DOHH2 (cell line): Measurements from ENCODE around the gene ANTXR1.

Experiments used
- EZH2phosphoT487 ChIP-seq: fragments of 200-600 bp; sonication (generic); IDR thresholded peaks from 2 replicates; pipeline ENCODE4 v1.6.1; 2017; ENCODE audit warnings: borderline replicate concordance, mild to moderate bottlenecking, antibody characterized with exemption, low read length, moderate library complexity, mixed read lengths
- TF ChIP-seq, protein P1 (sequence below): fragments of 200-600 bp; sonication (generic); IDR thresholded peaks from one replicate; pipeline ENCODE4 v1.5.1; 2014; ENCODE audit warnings: antibody characterized with exemption, mild to moderate bottlenecking, low read depth, low read length; ENCODE audit not compliant: poor library complexity, severe bottlenecking

DNA sequence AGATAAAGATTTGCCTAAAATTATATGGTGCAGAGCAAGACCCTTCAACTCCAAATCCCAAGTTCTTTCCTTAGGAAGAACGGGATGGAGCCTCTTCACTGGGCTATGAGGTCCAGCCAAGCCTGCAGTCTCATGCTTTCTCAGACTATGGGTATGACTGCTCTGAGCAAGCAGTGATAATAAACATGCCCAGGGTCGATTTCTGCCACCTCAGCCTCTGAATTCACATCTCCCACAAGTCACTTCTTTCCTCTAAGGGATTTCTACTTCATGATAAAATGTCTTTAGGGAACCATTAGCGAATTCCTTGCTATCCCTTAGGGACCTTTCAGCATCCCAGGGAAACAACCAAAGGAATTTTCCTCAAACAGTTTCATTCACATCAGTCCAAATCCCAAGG lies 279.3 kb downstream of the ANTXR1 start:
- TF ChIP-seq, protein P1, sequence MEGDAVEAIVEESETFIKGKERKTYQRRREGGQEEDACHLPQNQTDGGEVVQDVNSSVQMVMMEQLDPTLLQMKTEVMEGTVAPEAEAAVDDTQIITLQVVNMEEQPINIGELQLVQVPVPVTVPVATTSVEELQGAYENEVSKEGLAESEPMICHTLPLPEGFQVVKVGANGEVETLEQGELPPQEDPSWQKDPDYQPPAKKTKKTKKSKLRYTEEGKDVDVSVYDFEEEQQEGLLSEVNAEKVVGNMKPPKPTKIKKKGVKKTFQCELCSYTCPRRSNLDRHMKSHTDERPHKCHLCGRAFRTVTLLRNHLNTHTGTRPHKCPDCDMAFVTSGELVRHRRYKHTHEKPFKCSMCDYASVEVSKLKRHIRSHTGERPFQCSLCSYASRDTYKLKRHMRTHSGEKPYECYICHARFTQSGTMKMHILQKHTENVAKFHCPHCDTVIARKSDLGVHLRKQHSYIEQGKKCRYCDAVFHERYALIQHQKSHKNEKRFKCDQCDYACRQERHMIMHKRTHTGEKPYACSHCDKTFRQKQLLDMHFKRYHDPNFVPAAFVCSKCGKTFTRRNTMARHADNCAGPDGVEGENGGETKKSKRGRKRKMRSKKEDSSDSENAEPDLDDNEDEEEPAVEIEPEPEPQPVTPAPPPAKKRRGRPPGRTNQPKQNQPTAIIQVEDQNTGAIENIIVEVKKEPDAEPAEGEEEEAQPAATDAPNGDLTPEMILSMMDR, result no peak
- TF ChIP-seq EZH2phosphoT487, result no peak
